H9 (cell line): ENCODE results near the gene ZNF814. TPM values are rescaled to one million over a fixed set of nuclear protein-coding genes. Genes with fewer than 3 reads are reported as not detected.

Source experiments
- DNase-seq: peaks from one replicate; pipeline ENCODE4 v3.0.0-alpha.2; 2017
- H2AFZ ChIP-seq: one replicate; pipeline ENCODE4 v1.6.1; 2013; ENCODE audit warnings: mild to moderate bottlenecking, low read length, control low read depth, moderate library complexity
- H2AK5ac ChIP-seq: 2 replicates; pipeline ENCODE4 v1.6.1; 2013; ENCODE audit warnings: low read length, control low read depth, mixed read lengths; ENCODE audit not compliant: insufficient read length
- H2BK120ac ChIP-seq: one replicate; pipeline ENCODE4 v1.6.1; 2013; ENCODE audit warnings: low read depth, mild to moderate bottlenecking, low read length, control low read depth, inconsistent platforms; ENCODE audit not compliant: poor library complexity, severe bottlenecking
- H2BK12ac ChIP-seq: 2 replicates; pipeline ENCODE4 v1.6.1; 2013; ENCODE audit warnings: low read length, control low read depth, mixed read lengths, low read depth; ENCODE audit not compliant: insufficient read length
- H2BK15ac ChIP-seq: 2 replicates; pipeline ENCODE4 v1.6.1; 2013; ENCODE audit warnings: low read depth, low read length, control low read depth
- H2BK20ac ChIP-seq: one replicate; pipeline ENCODE4 v1.6.1; 2013; ENCODE audit warnings: low read depth, mild to moderate bottlenecking, low read length, control low read depth, inconsistent platforms; ENCODE audit not compliant: poor library complexity, severe bottlenecking
- H2BK5ac ChIP-seq: 2 replicates; pipeline ENCODE4 v1.6.1; 2013; ENCODE audit warnings: low read length, control low read depth, mixed read lengths; ENCODE audit not compliant: insufficient read length
- H3K14ac ChIP-seq: 2 replicates; pipeline ENCODE4 v1.6.1; 2013; ENCODE audit warnings: low read length, control low read depth; ENCODE audit not compliant: insufficient read depth
- H3K18ac ChIP-seq: 2 replicates; pipeline ENCODE4 v1.6.1; 2013; ENCODE audit warnings: low read depth, mild to moderate bottlenecking, mixed read lengths, low read length, control low read depth; ENCODE audit not compliant: insufficient read length
- H3K23ac ChIP-seq: 2 replicates; pipeline ENCODE4 v1.6.1; 2013; ENCODE audit warnings: low read length, control low read depth, mixed read lengths, low read depth; ENCODE audit not compliant: insufficient read length
- H3K23me2 ChIP-seq: 2 replicates; pipeline ENCODE4 v1.6.1; 2013; ENCODE audit warnings: low read depth, mild to moderate bottlenecking, mixed read lengths, low read length, control low read depth; ENCODE audit not compliant: insufficient read length, poor library complexity, severe bottlenecking
- H3K27ac ChIP-seq: 2 replicates; pipeline ENCODE4 v1.5.1; 2013; ENCODE audit warnings: low read length, control low read depth, mixed read lengths, low read depth; ENCODE audit not compliant: insufficient read length
- H3K27me3 ChIP-seq: 2 replicates; pipeline ENCODE4 v1.6.1; 2013; ENCODE audit warnings: low read length, control low read depth, inconsistent platforms; ENCODE audit not compliant: insufficient read depth
- H3K4ac ChIP-seq: 2 replicates; pipeline ENCODE4 v1.6.1; 2013; ENCODE audit warnings: low read depth, mild to moderate bottlenecking, control low read depth, inconsistent platforms, low read length, moderate library complexity
- H3K4me1 ChIP-seq: 2 replicates; pipeline ENCODE4 v1.6.1; 2013; ENCODE audit warnings: low read length, control low read depth, inconsistent platforms; ENCODE audit not compliant: insufficient read depth
- H3K4me2 ChIP-seq: 2 replicates; pipeline ENCODE4 v1.6.1; 2013; ENCODE audit warnings: low read length, control low read depth, mixed read lengths; ENCODE audit not compliant: insufficient read length, insufficient read depth
- H3K56ac ChIP-seq: 2 replicates; pipeline ENCODE4 v1.6.1; 2013; ENCODE audit warnings: low read depth, mild to moderate bottlenecking, mixed read lengths, low read length, control low read depth; ENCODE audit not compliant: insufficient read length
- H3K79me1 ChIP-seq: 2 replicates; pipeline ENCODE4 v1.6.1; 2013; ENCODE audit warnings: low read depth, mild to moderate bottlenecking, moderate library complexity, low read length, control low read depth, inconsistent platforms; ENCODE audit not compliant: insufficient read depth, poor library complexity, severe bottlenecking
- H3K79me2 ChIP-seq: 2 replicates; pipeline ENCODE4 v1.6.1; 2013; ENCODE audit warnings: low read length, control low read depth, inconsistent platforms; ENCODE audit not compliant: insufficient read depth
- H3K9ac ChIP-seq: 2 replicates; pipeline ENCODE4 v1.6.1; 2013; ENCODE audit warnings: low read length, control low read depth, mixed read lengths; ENCODE audit not compliant: insufficient read length; ENCODE audit errors: extremely low read depth
- H3K9me3 ChIP-seq: one replicate; pipeline ENCODE4 v1.6.1; 2013; ENCODE audit warnings: low read depth, low read length, inconsistent platforms; ENCODE audit not compliant: control insufficient read depth
- H3T11ph ChIP-seq: one replicate; pipeline ENCODE4 v1.6.1; 2013; ENCODE audit warnings: mild to moderate bottlenecking, low read length, control low read depth, inconsistent platforms
- H4K20me1 ChIP-seq: one replicate; pipeline ENCODE4 v1.6.1; 2013; ENCODE audit not compliant: control insufficient read depth, insufficient read length, insufficient read depth
- H4K5ac ChIP-seq: 2 replicates; pipeline ENCODE4 v1.6.1; 2013; ENCODE audit warnings: low read depth, mild to moderate bottlenecking, mixed read lengths, low read length, control low read depth; ENCODE audit not compliant: insufficient read length
- H4K8ac ChIP-seq: replicated peaks from 2 replicates; pipeline ENCODE4 v1.6.1; 2013; ENCODE audit warnings: low read length, control low read depth, mixed read lengths, low read depth; ENCODE audit not compliant: insufficient read length
- H4K91ac ChIP-seq: 2 replicates; pipeline ENCODE4 v1.6.1; 2013; ENCODE audit warnings: low read depth, mild to moderate bottlenecking, moderate library complexity, mixed read lengths, low read length, control low read depth; ENCODE audit not compliant: insufficient read length
- H3K27ac Mint-ChIP-seq, 3 experiments: 2 replicates in 2 of 3; 3 replicates in 1 of 3; pipeline ENCODE4 v1.8.0; 2020 to 2021; ENCODE audit warnings: mixed read lengths in 3 of 3, mild to moderate bottlenecking in 1 of 3, moderate library complexity in 1 of 3
- H3K27me3 Mint-ChIP-seq: 2 replicates; pipeline ENCODE4 v1.8.0; 2021; ENCODE audit warnings: low read depth, mild to moderate bottlenecking, moderate library complexity, mixed read lengths
- H3K36me3 Mint-ChIP-seq, 3 experiments: 2 replicates in 2 of 3; 3 replicates in 1 of 3; pipeline ENCODE4 v1.8.0; 2020 to 2021; ENCODE audit warnings: low read depth in 3 of 3, mixed read lengths in 3 of 3; ENCODE audit not compliant: insufficient read depth in 1 of 3
- H3K4me1 Mint-ChIP-seq, 2 experiments: 2 replicates each; pipeline ENCODE4 v1.8.0; 2020; ENCODE audit warnings: mixed read lengths in 2 of 2
- H3K4me3 Mint-ChIP-seq, 2 experiments: 2 replicates in 1 of 2; 3 replicates in 1 of 2; pipeline ENCODE4 v1.8.0; 2020 to 2021; ENCODE audit warnings: mild to moderate bottlenecking in 2 of 2, mixed read lengths in 2 of 2, moderate library complexity in 1 of 2
- H3K9me3 Mint-ChIP-seq, 2 experiments: 2 replicates in 1 of 2; 3 replicates in 1 of 2; pipeline ENCODE4 v1.8.0; 2020; ENCODE audit warnings: mild to moderate bottlenecking in 2 of 2, mixed read lengths in 2 of 2, moderate library complexity in 1 of 2
- CTCF ChIP-seq: fragments of 200-600 bp; sonication (generic); conservative IDR thresholded peaks from 3 replicates; pipeline ENCODE4 v1.8.0; 2021; ENCODE audit warnings: antibody characterized with exemption, mild to moderate bottlenecking
- WGBS: extraction: QIAGEN DNeasy Blood & Tissue Kit; methylation state at CpG from one replicate; pipeline ENCODE4 v1.1.7; 2013; ENCODE audit warnings: missing lambda C conversion rate, low lambda C conversion rate, mixed read lengths; ENCODE audit not compliant: insufficient read length; ENCODE audit errors: extremely low coverage; 5-methylcytosine and 5-hydroxymethylcytosine counted together
- total RNA-seq: library from RNA; stranded (reverse); gene quantifications from 2 replicates; pipeline ENCODE4 v1.2.1, GENCODE V29; 2021

The ZNF814 gene
- total RNA-seq, 1 experiment from 2014 or later, result 103 TPM

- Histone ChIP-seq H3K23me2 (peaks cover 14% of the 10 kb centered on the region), H4K8ac (no peak overlapping the region), H3K18ac (no peak overlapping the region), H2BK5ac (no peak overlapping the region), H4K5ac (no peak overlapping the region), H3T11ph (no peak overlapping the region), H3K14ac (no peak overlapping the region), H3K9me3 (no peaks in the 10 kb centered on the region), H4K20me1 (no peaks in the 10 kb centered on the region), H4K91ac (no peak overlapping the region), H2AFZ (no peak overlapping the region), H3K56ac (no peak overlapping the region), H2BK20ac (no peak overlapping the region), H2AK5ac (no peak overlapping the region), H3K4me1 (no peaks in the 10 kb centered on the region; the same call in 1 of the 2 replicates), H3K27ac (no peak overlapping the region), H3K9ac (no peak overlapping the region), H2BK12ac (no peak overlapping the region), H2BK120ac (no peak overlapping the region), H3K4ac (no peak overlapping the region), H3K23ac (no peak overlapping the region), H2BK15ac (no peak overlapping the region), H3K27me3 (no peaks in the 10 kb centered on the region), H3K79me2 (peaks cover 28% of the 10 kb centered on the region; the same call in 1 of the 2 replicates), H3K79me1 (no peaks in the 10 kb centered on the region), H3K4me2 (no peak overlapping the region)
- Mint-ChIP-seq H3K4me1 (peaks cover 45 to 47% of the 10 kb centered on the region in 2 experiments), H3K9me3 (peaks cover 0 to 2% of the 10 kb centered on the region in 2 experiments; a peak in 1 of 5 replicates), H3K27me3 (no peaks in the 10 kb centered on the region), H3K36me3 (peaks cover 6 to 34% (median 26%) of the 10 kb centered on the region in 3 experiments), H3K27ac (peak overlapping the region; percentile 59 to 81 (median 66); a peak in 5 of 7 replicates), H3K4me3 (peak overlapping the region; percentile 96 to 98)
- WGBS, result no CpG with 5 or more reads among the region's 7 CpGs
- DNase-seq, result no peak
- TF ChIP-seq CTCF, result no peak
Measured at GRCh38 chr19:57818378-57818777, 70.5 kb downstream of the ZNF814 start.
